Glomerular visceral epithelial cell (primary cell): ENCODE measurements around the gene MUC4.
"Not testable (repeated sequence)": the region's sequence is repeated elsewhere in the genome, so short reads cannot be mapped to it uniquely, and the experiment has no call there.

Experiments used
- DNase-seq: peaks from one replicate; pipeline ENCODE4 v3.0.0-alpha.2; 2016; ENCODE audit errors: extremely low spot score

Gene MUC4

DNA sequence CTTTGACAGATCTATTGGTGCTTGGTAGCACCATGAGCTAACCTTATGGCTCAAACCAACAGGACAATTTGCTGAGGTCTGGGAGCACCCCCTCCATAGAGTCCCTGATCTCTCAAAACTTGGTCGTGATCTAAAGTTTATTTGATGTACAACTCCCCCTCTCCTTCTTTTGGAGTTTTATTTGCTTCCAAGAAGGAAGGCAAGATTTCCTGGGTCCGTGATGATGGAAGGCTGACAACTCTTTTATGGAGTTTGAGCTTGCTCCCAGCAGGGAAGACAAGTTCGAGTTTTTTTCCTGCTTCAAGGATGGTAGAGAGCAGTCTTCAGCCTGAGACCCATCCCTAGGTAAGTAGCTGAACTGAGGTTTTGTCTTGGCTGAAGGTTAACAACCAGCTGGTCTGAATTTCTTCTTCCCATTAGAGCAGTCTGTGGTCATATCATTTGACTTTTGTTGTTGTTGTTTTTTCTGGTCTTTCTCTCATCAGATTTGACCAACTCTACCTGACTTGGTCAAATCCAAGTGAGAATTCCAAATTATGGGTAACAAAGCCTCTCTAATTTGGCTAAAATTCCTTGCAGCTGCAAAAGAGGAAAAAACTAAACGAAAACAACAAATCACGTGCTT lies 93.8 kb downstream of the MUC4 start:
- DNase-seq, result no peak

DNA sequence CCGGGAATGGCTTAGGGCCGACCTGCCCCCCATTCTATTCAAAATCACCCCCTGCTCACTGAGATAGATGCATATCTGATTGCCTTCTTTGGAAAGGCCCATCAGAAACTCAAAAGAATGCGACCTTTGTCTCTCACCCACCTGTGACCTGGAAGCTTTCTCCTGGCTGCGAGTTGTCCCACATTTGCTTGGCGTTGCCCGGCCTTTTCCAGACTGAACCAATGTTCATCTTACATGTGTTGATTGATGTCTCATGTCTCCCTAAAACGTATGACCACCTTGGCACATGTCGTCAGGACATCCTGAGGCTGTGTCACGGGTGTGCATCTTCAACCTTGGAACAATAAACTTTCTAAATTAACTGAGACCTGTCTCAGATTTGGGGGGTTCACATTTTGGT lies 94.3 kb downstream of the MUC4 start:
- DNase-seq, result no peak

DNA sequence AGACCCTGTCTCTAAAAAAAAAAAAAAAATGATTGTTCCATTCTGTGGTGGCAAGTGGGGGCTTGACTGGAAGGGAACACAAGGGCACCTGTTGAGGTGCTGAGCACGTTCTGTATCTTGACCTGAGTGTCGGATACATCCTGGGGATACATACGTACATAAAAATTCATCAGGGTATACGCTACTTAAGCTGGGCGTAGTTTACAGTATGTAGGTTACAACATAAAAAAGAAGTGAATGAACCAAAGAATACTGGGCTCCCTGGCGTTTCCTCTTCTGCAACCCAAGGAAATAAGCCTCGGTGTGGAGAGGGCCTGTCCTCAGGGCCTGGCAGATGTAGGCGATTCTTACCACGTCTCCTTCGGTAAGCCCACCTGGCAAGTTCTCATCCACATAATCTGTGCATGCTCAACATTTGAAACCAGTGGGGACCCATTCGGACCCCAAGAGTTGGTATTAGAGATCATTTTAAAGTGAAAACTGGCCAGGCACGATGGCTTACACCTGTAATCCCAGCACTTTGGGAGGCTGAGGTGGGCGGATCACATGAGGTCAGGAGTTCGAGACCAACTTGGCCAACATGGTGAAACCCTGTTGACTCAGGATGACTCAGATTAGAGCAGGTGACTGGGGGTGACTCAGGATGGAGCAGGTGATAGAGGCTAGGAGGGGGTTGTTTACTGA lies 96.0 kb downstream of the MUC4 start:
- no peak for DNase-seq

DNA sequence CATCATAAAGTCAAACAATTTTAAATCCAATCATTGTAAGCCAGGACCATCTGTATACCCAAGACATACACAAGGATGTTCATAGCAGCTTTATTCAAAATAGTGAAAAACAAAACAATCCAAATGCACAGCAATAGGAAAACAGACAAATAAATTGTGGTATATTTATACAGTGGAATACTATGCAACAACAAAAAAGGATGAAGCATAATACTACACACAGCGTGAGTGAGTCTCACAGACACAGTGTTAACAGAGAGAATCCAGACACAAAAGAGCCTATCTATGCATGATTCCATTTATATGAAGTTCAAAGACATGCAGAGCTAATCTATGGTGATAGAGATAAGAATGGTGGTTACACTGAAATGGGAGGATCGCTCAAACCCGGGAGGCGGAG lies 96.6 kb downstream of the MUC4 start:
- no peak for DNase-seq

DNA sequence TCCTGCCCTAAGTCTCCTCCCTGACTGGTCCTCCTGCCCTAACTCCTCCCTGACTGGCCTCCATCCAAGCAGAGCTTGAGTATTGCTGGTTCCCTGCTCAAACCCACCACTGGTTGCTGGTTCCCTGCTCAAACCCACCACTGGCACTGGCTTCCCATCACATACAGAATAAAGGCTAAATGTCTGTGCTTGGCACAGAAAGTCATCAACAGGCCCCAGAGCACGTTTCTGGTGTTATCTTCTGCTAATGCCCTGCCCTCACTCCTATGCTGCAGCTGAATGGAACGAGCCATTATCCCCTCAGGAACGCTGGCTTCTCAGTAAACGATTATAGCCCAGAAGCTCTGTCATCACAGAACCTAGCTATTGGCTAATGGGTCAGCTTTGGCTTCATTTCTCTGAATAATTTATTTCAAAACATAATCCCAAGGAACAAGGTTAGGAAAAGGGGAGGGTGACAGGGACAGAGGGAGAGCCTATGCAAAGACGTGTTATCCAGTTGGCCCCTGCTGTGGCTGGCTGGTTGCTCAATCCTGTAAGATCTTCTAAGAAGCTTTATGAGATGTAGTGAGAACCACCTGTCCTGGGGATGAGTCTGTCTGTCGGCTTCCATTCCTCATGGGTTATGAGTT lies 97.2 kb downstream of the MUC4 start:
- no peak for DNase-seq

DNA sequence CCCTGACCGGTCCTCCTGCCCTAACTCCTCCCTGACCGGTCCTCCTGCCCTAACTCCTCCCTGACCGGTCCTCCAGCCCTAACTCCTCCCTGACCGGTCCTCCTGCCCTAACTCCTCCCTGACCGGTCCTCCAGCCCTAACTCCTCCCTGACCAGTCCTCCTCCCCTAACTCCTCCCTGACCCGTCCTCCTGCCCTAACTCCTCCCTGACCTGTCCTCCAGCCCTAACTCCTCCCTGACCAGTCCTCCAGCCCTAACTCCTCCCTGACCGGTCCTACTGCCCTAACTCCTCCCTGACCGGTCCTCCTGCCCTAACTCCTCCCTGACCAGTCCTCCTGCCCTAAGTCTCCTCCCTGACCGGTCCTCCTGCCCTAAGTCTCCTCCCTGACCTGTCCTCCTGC lies 98.6 kb downstream of the MUC4 start:
- DNase-seq, result not testable (repeated sequence)

DNA sequence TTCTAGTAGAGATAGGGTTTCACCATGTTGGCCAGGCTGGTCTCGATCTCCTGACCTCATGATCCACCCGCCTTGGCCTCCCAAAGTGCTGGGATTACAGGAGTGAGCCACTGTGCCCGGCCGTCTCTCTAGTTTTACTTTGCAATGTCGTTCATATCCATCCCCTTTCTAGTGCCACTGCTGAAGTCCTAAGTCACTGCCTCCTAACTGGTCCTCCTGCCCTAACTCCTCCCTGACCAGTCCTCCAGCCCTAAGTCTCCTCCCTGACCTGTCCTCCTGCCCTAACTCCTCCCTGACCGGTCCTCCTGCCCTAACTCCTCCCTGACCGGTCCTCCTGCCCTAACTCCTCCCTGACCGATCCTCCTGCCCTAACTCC lies 99.2 kb downstream of the MUC4 start:
- DNase-seq, result not testable (repeated sequence)

DNA sequence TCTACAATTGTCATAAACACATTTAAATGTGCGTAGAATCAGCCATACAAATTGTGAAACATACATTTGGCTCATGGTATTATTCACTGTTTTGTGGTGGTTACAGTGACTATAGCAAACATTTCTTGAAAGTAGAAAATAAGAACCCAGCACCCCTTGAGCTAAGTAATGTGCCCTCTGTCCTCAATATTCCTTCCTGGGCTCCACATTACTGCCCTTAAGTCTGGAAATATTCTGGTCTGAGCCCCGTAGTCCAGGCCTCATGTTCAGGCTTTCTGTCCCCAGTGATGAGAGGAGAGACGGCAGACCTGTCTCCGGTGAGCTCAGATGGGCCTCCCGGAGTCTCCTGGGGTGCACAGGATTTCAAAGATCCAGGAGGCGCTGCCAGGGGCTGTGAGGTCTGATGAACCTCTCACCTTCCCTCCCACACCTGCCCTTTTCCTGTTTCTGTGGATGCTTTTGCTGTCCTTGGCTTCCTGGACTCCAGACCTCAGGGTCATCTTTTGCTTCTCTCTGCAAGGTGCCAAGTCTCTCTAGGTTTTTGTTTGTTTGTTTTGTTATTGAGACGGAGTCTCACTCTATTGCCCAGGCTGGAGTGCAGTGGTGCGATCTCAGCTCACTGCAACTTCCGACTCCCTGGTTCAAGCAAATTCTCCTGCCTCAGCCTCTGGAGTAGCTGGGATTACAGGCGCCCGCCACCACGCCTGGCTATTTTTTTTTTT lies 99.8 kb downstream of the MUC4 start:
- no peak for DNase-seq

DNA sequence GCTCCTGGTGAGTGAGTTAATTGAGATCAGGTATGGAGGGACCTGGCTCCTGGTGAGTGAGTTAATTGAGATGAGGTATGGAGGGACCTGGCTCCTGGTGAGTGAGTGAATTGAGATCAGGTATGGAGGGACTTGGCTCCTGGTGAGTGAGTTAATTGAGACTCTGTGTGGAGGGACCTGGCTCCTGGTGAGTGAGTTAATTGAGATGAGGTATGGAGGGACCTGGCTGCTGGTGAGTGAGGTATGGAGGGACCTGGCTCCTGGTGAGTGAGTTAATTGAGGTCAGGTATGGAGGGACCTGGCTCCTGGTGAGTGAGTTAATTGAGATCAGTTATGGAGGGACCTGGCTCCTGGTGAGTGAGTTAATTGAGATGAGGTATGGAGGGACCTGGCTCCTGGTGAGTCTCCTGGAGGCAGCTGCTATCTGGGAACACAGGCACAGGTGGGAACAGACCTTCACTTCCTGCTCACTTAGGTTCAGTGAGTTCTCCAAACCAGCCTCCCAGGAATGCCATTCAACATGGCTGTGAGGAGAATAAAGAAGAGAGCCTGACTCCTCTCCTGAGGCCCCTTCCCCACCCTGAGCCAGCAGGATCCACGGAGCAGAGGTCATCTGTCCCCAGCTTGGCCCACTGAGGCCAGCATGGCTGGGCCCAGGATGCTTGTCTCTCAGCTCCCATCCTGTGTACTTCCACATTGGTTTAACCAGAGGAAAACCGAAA lies 100.5 kb downstream of the MUC4 start:
- not testable (repeated sequence) for DNase-seq

DNA sequence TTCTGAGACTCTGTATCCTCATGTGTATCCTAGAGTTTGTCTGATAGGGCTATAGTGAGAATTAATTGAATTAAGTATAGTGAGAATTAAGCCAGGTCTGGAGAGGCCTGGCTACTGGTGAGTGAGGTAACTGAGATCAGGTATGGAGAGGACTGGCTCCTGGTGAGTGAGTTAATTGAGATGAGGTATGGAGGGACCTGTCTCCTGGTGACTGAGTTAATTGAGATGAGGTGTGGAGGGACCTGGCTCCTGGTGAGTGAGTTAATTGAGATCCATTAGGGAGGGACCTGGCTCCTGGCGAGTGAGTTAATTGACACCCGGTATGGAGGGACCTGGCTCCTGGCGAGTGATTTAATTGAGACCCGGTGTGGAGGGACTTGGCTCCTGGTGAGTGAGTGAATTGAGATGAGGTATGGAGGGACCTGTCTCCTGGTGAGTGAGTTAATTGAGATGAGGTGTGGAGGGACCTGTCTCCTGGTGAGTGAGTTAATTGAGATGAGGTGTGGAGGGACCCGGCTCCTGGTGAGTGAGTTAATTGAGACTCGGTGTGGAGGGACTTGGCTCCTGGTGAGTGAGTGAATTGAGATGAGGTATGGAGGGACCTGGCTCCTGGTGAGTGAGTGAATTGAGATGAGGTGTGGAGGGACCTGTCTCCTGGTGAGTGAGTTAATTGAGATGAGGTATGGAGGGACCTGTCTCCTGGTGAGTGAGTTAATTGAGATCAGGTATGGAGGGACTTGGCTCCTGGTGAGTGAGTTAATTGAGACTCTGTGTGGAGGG lies 101.4 kb downstream of the MUC4 start:
- DNase-seq, result not testable (repeated sequence)

DNA sequence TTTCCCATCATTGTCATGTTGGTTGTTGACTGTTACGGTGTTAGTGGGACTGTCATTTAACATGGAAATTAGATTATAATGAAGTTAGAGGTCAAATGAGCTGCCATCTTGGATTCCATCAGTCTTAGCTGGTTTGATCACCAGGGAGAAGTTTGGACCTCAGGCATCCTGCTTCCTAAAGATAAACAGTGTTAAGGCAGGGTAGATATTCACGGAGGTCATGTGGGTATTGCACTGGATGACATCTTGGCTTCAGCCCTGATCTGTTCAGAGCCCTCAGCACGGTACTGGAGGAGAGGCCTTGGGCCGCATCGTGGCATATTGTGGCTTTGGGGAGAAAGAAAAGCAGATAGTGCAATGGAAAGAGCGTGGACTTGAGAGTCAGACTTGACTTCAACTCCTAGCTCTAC lies 102.0 kb downstream of the MUC4 start:
- no peak for DNase-seq

DNA sequence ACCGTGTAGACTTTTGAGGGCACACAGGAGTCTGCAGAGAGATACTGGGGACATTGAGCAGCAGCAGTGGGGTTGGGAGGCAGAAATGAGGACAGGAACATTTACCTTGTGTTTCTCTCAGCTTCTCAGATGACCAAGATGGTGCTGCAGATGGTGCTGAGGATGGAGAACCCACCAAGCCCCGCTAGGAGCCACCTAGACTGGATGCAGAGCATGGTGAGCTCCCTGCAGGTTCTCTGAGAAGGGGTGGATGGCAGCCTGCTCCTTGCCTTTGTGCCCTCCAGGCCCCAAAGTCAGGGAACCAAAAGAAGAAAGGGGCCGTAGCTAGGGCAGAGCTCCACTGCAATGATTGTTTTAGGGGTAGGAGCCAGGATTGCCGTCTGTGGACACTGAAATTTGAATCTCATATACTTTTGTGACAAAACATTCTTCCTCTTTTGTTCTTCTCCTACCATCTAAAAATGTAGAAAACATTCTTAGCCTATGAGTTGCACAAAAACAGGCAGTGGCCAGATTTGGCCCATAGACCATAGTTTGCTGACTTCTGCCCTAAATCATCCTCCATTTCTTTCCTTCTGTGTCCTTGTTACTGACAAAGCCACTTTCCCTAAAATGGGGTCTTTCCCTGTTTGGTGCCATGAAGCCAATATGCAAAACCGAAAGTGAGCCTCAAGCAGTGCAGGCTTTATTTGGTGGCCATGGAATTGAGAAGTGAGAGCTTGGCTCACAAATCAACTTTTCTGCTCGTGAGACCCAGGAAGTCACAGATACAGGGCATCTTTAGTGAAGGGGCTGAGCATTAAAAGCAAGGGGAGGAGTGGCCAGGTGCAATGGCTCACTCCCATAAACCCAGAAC lies 102.9 kb downstream of the MUC4 start:
- DNase-seq, result no peak

DNA sequence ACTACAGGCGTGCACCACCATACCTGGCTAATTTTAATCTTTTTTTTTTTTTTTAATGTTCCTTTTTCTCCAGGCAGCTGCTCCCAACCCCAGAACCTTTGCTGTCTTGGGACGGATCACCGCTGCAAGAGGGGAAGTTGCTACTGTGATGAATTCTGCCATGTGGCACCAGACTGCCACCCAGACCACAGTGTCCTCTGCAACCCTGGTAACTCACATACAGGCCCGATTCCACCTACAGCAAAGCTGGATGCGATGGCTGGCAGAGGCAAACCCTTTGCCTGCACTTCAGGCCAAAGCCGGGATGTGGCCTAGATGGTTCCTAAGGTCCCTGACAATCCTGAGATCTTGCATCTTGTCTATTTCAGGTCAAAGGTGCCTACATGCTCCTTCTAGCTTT lies 103.7 kb downstream of the MUC4 start:
- DNase-seq, result no peak

DNA sequence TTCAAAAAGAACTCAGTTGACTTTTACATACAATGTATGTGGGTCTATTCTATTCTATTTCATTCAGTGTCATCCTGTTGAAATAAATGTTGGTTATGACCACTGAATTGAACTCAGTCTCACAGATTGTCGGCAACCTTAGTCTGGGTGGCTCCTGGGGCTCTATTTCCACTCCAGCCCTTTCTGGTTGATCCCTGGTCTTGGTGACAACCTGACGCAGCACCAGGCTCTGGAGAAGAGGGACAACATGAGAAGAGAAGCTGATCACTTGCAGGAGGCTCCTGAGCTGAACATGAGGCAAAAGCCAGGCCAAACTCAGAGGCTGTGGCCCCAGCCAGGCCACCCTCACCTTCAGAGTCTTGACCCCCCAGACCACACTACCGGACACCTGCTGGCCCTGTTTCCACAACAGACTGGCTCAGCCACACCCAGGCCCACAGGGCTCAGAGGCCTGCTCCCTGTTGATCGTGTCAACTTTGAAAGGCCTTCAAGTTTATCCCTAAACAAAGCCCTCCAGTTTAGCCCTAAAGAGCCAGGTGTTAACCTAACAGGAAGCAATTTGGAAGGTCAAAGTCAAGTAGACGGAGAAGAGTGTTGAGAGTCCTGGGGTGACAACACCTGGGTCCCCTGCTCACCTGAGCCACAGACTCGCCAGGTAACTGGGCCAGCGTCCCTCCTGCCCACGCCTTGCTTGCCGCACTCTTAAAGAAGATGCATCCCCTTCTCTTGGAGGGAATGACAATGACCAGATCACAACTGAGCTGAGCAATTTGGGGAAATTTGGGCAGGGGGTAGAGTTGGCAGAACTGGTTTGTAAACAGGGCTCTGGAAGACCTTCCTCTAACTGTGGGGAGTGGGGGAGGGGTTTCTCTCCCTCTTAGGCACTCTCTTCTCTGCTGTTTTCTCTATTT lies 106.4 kb downstream of the MUC4 start:
- DNase-seq, result no peak

DNA sequence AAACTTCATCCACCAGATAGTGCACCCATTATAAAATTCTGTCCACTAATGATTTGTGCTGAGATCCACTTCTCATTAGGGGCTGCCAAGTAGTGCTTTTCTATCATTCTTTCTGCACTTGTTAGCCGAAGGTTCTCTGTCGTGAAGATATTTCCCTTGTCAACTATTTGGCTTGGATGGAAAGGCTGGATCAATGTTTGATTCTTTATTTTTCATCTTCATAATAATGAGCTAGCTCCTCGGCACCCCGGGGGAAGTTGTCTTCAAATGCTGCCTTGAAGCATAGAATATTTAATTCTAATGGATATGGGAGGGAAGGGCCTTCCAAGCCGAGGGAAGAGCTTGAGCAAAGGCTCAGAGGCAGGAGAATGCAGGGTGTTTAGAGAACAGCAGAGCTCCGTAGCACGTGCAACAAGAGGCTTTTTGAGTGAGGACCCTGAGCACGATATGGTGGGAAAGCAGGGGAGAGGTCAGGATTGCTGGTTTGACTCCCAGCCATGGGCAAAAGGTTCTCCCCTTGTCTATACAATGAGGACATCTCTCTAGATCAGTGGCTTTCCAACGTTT lies 107.2 kb downstream of the MUC4 start:
- DNase-seq, result no peak

DNA sequence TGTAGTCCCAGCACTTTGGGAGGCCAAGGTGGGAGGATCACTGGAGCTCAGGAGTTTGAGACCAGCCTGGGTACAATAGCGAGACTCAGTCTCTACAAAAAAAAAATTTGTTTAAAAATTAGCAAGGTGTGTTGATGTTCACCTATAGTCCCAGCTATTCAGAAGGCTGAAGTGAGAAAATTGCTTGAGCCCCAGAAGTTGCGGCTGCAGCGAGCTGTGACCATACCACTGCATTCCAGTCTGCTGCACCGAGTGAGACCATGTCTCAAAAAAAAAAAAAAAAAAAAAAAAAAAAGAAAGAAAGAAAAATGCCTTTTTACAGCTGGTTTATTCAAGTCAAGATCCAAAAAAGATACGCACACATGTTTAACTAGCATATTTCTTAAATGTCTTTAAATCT lies 108.0 kb downstream of the MUC4 start:
- no peak for DNase-seq

DNA sequence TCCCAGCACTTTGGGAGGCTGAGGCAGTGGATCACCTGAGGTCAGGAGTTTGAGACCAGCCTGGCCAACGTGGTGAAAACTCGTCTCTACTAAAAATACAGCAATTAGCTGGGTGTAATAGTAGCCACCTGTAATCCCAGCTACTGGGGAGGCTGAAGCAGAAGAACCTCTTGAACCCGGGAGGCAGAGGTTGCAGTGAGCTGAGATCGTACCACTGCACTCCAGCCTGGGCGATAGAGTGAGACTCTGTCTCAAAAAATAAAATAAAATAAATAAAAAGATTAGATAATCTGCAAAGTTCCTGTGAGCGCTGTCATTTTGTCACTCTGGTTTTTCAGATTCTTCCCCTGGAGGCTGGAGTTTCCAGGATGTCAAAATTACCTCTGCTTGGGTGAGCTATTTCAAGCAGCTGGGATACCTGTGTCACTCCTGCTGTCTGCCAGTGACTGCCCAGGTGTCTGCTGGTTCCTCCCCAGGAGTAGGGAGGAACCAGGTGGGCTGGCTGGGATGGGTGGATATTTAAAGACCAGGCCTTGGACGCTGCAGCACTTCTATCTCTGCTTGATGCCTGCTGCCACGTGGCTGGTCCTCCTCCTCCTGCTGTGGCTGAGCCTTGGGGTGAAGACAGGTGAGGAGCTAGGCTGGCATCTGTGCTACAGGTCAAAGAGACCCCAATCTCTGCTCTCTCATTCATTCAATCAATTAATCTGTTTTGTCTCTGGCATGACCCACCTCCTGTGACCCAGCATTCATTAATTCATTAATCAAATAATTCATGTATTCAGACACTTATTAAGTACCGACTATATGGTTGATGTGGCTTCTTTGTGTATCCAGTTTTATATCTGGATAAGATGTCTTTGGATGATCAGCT lies 110.5 kb downstream of the MUC4 start:
- DNase-seq, result no peak

DNA sequence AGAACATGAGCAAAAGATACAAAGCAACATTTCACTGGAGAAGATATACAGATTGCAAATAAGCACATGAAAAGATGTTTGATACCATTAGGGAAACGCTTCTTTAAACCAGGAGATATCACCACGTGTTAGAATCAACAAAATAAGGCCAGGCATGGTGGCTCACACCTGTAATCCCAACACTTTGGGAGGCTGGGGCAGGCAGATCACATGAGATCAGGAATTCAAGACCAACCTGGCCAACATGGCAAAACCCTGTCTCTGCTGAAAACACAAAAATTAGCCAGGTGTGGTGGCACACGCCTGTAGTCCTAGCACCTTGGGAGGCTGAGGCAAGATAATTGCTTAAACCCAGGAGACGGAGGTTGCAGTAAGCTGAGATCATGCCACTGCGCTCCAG lies 111.4 kb downstream of the MUC4 start:
- DNase-seq, result no peak
